Esophagus muscularis mucosa (tissue), 4 donors: ENCODE measurements around the gene RIMS1. TPM values are rescaled to one million over a fixed set of nuclear protein-coding genes. Genes with fewer than 3 reads are reported as not detected.

ENCODE experiments used
- DNase-seq: peaks from one replicate; pipeline ENCODE4 v3.0.0-alpha.2; 2017; ENCODE audit errors: extremely low spot score
- H3K27ac ChIP-seq, 4 donors: fragments of 200-600 bp; sonication (generic); replicated peaks in 1 of 4; 1 replicate in 3 of 4; 2 replicates in 1 of 4; pipeline ENCODE4 v1.5.1; 2016 to 2019; ENCODE audit warnings: mild to moderate bottlenecking in 1 of 4
- H3K27me3 ChIP-seq, 4 donors: fragments of 200-600 bp; sonication (generic); one replicate each; pipeline versions ENCODE4 v1.5.1 to v1.6.0; 2016 to 2019
- H3K36me3 ChIP-seq, 4 donors: fragments of 200-600 bp; sonication (generic); one replicate each; pipeline ENCODE4 v1.5.1; 2016 to 2019
- H3K4me1 ChIP-seq, 4 donors: fragments of 200-600 bp; sonication (generic); one replicate each; pipeline ENCODE4 v1.5.1; 2016 to 2019
- H3K4me3 ChIP-seq, 4 donors: fragments of 200-600 bp; sonication (generic); 1 replicate in 2 of 4; 2 replicates in 2 of 4; pipeline ENCODE4 v1.5.1; 2016 to 2019; ENCODE audit warnings: mild to moderate bottlenecking in 4 of 4, moderate library complexity in 1 of 4
- H3K9me3 ChIP-seq, 4 donors: fragments of 200-600 bp; sonication (generic); 1 replicate in 3 of 4; 2 replicates in 1 of 4; pipeline ENCODE4 v1.5.1; 2016 to 2019
- EP300 ChIP-seq: sonication (generic); formaldehyde crosslinking; IDR thresholded peaks from one replicate; pipeline ENCODE4 v1.6.1; 2017; ENCODE audit warnings: antibody characterized with exemption
- POLR2A ChIP-seq: fragments of 450-650 bp; IDR thresholded peaks from one replicate; pipeline ENCODE4 v1.6.1; 2017; ENCODE audit warnings: antibody characterized with exemption, moderate library complexity, mild to moderate bottlenecking, low read depth
- POLR2AphosphoS5 ChIP-seq, 2 donors: sonication (generic); formaldehyde crosslinking; IDR thresholded peaks; one replicate each; pipeline ENCODE4 v1.6.1; 2017; ENCODE audit warnings: antibody characterized with exemption in 2 of 2
- WGBS: methylation state at CpG from one replicate; pipeline ENCODE4 v1.1.5; 2018; 5-methylcytosine and 5-hydroxymethylcytosine counted together
- intact Hi-C: fragments of 100-400 bp; cut with DNase I; formaldehyde crosslinking; loops from one replicate; pipeline ENCODE4 v1.15.1; 2023
- total RNA-seq, 4 donors: library from RNA; depleted of rRNA; stranded (reverse); fragments of >200 nt; gene quantifications; one replicate each; pipeline versions ENCODE4 v1.1.0 to v1.2.1, GENCODE V29; 2016
- TF ChIP-seq, protein P1 (sequence below), 3 experiments: fragments of 200-600 bp in 2 of 3; fragments of 450-650 bp in 1 of 3; sonication (generic) in 2 of 3; IDR thresholded peaks; one replicate each; pipeline ENCODE4 v1.5.1; 2017 to 2019; ENCODE audit warnings: antibody characterized with exemption in 3 of 3, mild to moderate bottlenecking in 2 of 3, moderate library complexity in 1 of 3

RIMS1 gene
- total RNA-seq, 4 donors from 2014 or later, result 35.4 to 88.6 (median 54.0) TPM

DNA sequence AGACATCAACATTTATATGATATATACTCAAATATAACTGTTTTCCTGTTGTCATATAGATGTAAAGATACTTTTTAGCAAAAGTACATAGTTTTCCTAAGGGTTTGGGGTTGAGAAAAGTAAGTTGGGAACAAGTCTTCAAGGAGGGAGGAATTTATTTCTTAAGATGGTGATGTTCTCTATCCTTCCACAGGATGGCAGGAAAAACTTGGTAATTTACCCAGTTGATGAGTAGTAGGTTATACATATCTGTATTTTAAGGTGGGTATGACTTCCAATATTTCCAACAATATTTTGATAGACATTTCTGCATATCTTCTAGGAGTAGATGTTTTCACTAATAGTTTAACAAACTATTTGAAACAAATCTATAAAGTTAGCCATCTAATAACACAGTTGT is 254.4 kb downstream of the RIMS1 start:
- Histone ChIP-seq H3K4me1 (no peaks in the 10 kb centered on the region), H3K9me3 (no peaks in the 10 kb centered on the region), H3K36me3 (no peaks in the 10 kb centered on the region), H3K27ac (no peak overlapping the region), H3K4me3 (no peak overlapping the region), H3K27me3 (no peaks in the 10 kb centered on the region)
- TF ChIP-seq POLR2A (no peak), POLR2AphosphoS5 (IDR thresholded peaks at IDR 0.05) (no peak), EP300 (no peak)
- TF ChIP-seq, protein P1, sequence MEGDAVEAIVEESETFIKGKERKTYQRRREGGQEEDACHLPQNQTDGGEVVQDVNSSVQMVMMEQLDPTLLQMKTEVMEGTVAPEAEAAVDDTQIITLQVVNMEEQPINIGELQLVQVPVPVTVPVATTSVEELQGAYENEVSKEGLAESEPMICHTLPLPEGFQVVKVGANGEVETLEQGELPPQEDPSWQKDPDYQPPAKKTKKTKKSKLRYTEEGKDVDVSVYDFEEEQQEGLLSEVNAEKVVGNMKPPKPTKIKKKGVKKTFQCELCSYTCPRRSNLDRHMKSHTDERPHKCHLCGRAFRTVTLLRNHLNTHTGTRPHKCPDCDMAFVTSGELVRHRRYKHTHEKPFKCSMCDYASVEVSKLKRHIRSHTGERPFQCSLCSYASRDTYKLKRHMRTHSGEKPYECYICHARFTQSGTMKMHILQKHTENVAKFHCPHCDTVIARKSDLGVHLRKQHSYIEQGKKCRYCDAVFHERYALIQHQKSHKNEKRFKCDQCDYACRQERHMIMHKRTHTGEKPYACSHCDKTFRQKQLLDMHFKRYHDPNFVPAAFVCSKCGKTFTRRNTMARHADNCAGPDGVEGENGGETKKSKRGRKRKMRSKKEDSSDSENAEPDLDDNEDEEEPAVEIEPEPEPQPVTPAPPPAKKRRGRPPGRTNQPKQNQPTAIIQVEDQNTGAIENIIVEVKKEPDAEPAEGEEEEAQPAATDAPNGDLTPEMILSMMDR (IDR thresholded peaks at IDR 0.05), result no peak
- no peak for DNase-seq
- intact Hi-C loops, result no loop called here

- TF ChIP-seq EP300 (no peak), POLR2AphosphoS5 (IDR thresholded peaks at IDR 0.05) (no peak), POLR2A (no peak)
- TF ChIP-seq, protein P1 (IDR thresholded peaks at IDR 0.05), result no peak
- DNase-seq, result no peak
- H3K4me3 ChIP-seq, result no peak overlapping the region
- WGBS, result 82% methylated on average over 3 of the region's 3 CpGs
- no peaks in the 10 kb centered on the region for H3K36me3 ChIP-seq
- H3K9me3 ChIP-seq, result peaks cover 0 to 11% (median 4%) of the 10 kb centered on the region in 4 donors
- no peaks in the 10 kb centered on the region for H3K27me3 ChIP-seq
- no peaks in the 10 kb centered on the region for H3K4me1 ChIP-seq
- intact Hi-C loops, result no loop called here
- H3K27ac ChIP-seq, result no peak overlapping the region
These were observed 263.4 kb downstream of the RIMS1 start for GRCh38 chr6:72149715-72150114.

- intact Hi-C loops, result no loop called here
- no peaks in the 10 kb centered on the region for H3K27me3 ChIP-seq
- no peak overlapping the region for H3K27ac ChIP-seq
- peaks cover 0 to 11% (median 4%) of the 10 kb centered on the region in 4 donors for H3K9me3 ChIP-seq
- H3K36me3 ChIP-seq, result no peaks in the 10 kb centered on the region
- no peak for DNase-seq
- 36% methylated on average over 2 of the region's 2 CpGs for WGBS
- no peak overlapping the region for H3K4me3 ChIP-seq
- H3K4me1 ChIP-seq, result no peaks in the 10 kb centered on the region
- TF ChIP-seq, protein P1 (IDR thresholded peaks at IDR 0.05), result no peak
- TF ChIP-seq POLR2AphosphoS5 (IDR thresholded peaks at IDR 0.05) (no peak), POLR2A (no peak), EP300 (no peak)
These were observed 265.4 kb downstream of the RIMS1 start for GRCh38 chr6:72151742-72152141.

DNA sequence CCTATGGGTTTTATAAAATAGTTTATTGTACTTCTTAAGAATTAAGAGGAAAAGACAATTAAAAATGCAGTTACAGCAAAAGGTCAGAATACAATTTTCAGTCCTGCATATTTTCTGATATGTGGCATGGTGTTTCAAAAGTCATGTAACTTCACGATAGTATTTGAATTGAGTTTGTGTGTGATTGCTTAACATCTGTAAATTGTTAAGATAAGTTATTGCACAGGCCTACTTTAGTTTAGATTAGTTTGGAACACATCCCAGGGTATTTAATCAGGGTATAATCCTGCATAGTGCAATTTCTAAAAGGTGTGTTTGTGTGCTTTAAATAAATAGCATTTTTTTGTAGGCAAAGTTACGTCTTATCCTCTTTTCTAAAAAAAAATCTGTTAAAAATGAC is 289.6 kb downstream of the RIMS1 start:
- H3K9me3 ChIP-seq, result no peaks in the 10 kb centered on the region
- WGBS, result 33% methylated on average over 2 of the region's 2 CpGs
- H3K36me3 ChIP-seq, result no peaks in the 10 kb centered on the region
- H3K27ac ChIP-seq, result no peak overlapping the region
- no peaks in the 10 kb centered on the region for H3K27me3 ChIP-seq
- intact Hi-C loops, result no loop called here
- no peak overlapping the region for H3K4me3 ChIP-seq
- TF ChIP-seq POLR2A, result no peak
- no peak for TF ChIP-seq EP300
- TF ChIP-seq, protein P1 (IDR thresholded peaks at IDR 0.05), result no peak
- no peak for TF ChIP-seq POLR2AphosphoS5 (IDR thresholded peaks at IDR 0.05)
- H3K4me1 ChIP-seq, result no peaks in the 10 kb centered on the region
- DNase-seq, result no peak
